Left lung (tissue), 10 donors: Measurements from ENCODE around the gene LHX2. TPM values are rescaled to one million over a fixed set of nuclear protein-coding genes. Genes with fewer than 3 reads are reported as not detected.

ENCODE experiments used
- ATAC-seq: fragments of 200-7000 bp; cut with Tn5 transposase; one replicate; pipeline ENCODE4 v1.9.1; 2020; ENCODE audit warnings: moderate library complexity
- DNase-seq, 4 donors: peaks; one replicate each; pipeline ENCODE4 v3.0.0-alpha.2; 2013 to 2020
- H3K27ac ChIP-seq, 2 donors: fragments of 200-600 bp; sonication (generic) in 1 of 2; one replicate each; pipeline versions ENCODE4 v1.5.0 to v1.8.0; 2020 to 2021
- H3K27me3 ChIP-seq, 2 donors: fragments of 200-600 bp; sonication (generic) in 1 of 2; one replicate each; pipeline versions ENCODE4 v1.5.0 to v1.8.0; 2020 to 2021
- H3K36me3 ChIP-seq, 2 donors: fragments of 200-600 bp; sonication (generic) in 1 of 2; one replicate each; pipeline versions ENCODE4 v1.5.0 to v1.8.0; 2020 to 2021
- H3K4me1 ChIP-seq, 2 donors: fragments of 200-600 bp; one replicate each; pipeline ENCODE4 v1.8.0; 2021
- H3K4me3 ChIP-seq, 2 donors: fragments of 200-600 bp; sonication (generic) in 1 of 2; one replicate each; pipeline versions ENCODE4 v1.5.0 to v1.8.0; 2020 to 2021; ENCODE audit warnings: mild to moderate bottlenecking in 1 of 2
- H3K9me3 ChIP-seq, 2 donors: fragments of 200-600 bp; sonication (generic) in 1 of 2; one replicate each; pipeline versions ENCODE4 v1.5.0 to v1.8.0; 2020 to 2021
- CTCF ChIP-seq, 2 donors: fragments of 200-600 bp; sonication (generic) in 1 of 2; IDR thresholded peaks; one replicate each; pipeline versions ENCODE4 v1.5.0 to v1.8.0; 2021; ENCODE audit warnings: antibody characterized with exemption in 2 of 2
- intact Hi-C, 2 donors: fragments of 100-400 bp; cut with DNase I; formaldehyde crosslinking; loops; one replicate each; pipeline versions ENCODE4 v1.11.2 to v1.14.2; 2022
- polyA plus RNA-seq, 6 donors: library from polyadenylated mRNA; unstranded; fragments of 120-200 nt; gene quantifications; one replicate each; pipeline ENCODE4 v1.2.1, GENCODE V29; 2013; ENCODE audit not compliant: insufficient read length in 6 of 6
- total RNA-seq, 2 donors: library from RNA; stranded (reverse); fragmentation: NEBNext Ultra II Directional; extraction: Animal tissue kit (Norgen Biotek cat#: 25700); gene quantifications; one replicate each; pipeline ENCODE4 v1.2.1, GENCODE V29; 2021
- donor health status: DM: no; HTN: yes; CAD: no.
- donor health status: DM: no; HTN: no; CAD: no.

LHX2 gene
- total and polyA plus RNA-seq, 8 donors, result 0.12 to 0.26 (median 0.21) TPM; not detected in 4

DNA sequence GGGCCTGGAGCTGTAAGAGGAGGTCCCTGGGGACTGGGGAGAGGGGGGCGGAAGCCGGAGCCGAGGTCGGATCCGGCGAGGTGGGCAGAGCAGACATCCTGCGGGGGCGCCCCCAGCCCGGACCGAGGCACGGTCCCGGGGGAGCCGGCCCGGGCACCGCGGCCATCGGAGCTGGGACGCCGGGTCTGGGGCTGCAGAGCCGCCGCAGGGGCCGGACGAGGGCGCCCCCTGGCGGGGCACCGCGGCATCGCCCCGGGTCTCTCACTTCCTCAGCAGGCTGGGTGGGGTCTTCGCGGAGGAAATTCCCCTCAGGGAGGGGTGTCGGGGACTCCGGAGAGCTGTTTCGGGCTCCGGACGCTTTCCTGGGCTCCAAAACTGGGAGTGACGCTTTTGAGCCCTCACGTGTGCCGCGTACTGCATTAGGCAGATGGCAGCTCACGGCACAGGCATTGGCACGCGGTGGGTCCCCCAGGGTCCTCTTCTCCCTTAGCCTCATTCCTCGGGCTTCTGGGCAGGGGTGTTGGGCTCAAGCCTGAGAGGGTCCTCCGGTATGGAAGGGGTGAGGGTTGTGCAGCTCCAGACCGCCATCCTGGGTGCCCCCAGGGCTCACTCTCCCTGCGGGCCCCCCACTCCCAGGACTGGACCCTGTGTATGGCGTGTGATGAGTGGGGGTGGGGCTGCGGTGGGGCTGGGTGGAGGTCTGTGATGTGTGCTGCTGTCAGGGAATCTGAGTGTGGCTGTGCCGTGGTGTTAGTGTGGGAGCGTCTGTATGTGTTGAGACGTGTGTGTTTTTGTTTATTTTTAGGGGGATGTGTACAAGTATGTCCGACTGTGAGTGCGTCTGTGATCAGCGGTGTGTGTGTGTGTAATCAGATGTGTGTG, 29.6 kb downstream of the LHX2 start:
- Histone ChIP-seq H3K4me3 (peak overlapping the region; percentile 4 to 18), H3K36me3 (no peaks in the 10 kb centered on the region), H3K27me3 (peaks cover 32 to 100% of the 10 kb centered on the region in 2 donors), H3K9me3 (no peaks in the 10 kb centered on the region), H3K27ac (no peak overlapping the region), H3K4me1 (peaks cover 8 to 21% of the 10 kb centered on the region in 2 donors)
- ATAC-seq, result peak; percentile 79
- TF ChIP-seq CTCF (IDR thresholded peaks at IDR 0.05), result peak; percentile 91 to 98
- intact Hi-C loops, result loop anchor here in 1 of 2 donors (10.0 kb wide), 1 partner anchor 496 kb away; no protein-coding TSS in a partner anchor
- peak in 1 of 4 donors; percentile 92 for DNase-seq

- Histone ChIP-seq H3K36me3 (no peaks in the 10 kb centered on the region), H3K27me3 (peaks cover 32 to 100% of the 10 kb centered on the region in 2 donors), H3K4me3 (no peak overlapping the region), H3K4me1 (peaks cover 8 to 21% of the 10 kb centered on the region in 2 donors), H3K27ac (no peak overlapping the region), H3K9me3 (no peaks in the 10 kb centered on the region)
- TF ChIP-seq CTCF (IDR thresholded peaks at IDR 0.05), result no peak
- intact Hi-C loops, result loop anchor here in 1 of 2 donors (10.0 kb wide), 1 partner anchor 497 kb away; no protein-coding TSS in a partner anchor
- ATAC-seq (no peak), DNase-seq (no peak)
Measured at GRCh38 chr9:124041817-124042116, 30.2 kb downstream of the LHX2 start.

DNA sequence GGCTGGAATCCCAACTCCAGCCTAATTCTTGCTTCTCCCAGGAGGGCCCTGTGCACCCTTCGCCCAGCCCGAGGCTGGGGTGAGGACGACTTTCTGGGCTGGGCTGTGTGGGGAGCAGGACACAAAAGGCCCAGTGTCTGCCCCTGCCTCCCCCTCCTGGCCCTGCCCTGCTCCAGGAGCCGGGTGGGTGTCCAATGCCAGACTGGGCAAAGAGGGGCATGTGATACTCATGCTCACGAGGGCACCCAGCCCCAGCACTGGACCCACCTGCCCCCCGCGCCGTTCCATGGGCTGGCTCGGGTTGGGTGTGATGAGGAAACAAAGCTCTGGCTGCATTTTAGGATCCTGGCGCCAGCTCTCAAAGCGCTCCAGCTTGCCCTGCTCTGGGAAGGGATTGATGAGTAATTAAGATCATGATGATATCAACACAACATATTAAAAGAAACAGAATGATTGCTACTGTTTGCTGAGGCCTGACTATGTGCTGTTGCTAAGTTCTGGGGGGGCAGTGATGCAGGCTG, 30.7 kb downstream of the LHX2 start:
- intact Hi-C loops, result loop anchor here in 1 of 2 donors (10.0 kb wide), 1 partner anchor 497 kb away; no protein-coding TSS in a partner anchor
- no peaks in the 10 kb centered on the region for H3K36me3 ChIP-seq
- peaks cover 32 to 100% of the 10 kb centered on the region in 2 donors for H3K27me3 ChIP-seq
- peaks cover 8 to 21% of the 10 kb centered on the region in 2 donors for H3K4me1 ChIP-seq
- no peaks in the 10 kb centered on the region for H3K9me3 ChIP-seq
- TF ChIP-seq CTCF (IDR thresholded peaks at IDR 0.05), result no peak
- ATAC-seq (no peak), DNase-seq (no peak)
- no peak overlapping the region for H3K4me3 ChIP-seq
- no peak overlapping the region for H3K27ac ChIP-seq

- Histone ChIP-seq H3K4me1 (peaks cover 8 to 21% of the 10 kb centered on the region in 2 donors), H3K9me3 (no peaks in the 10 kb centered on the region), H3K36me3 (no peaks in the 10 kb centered on the region), H3K4me3 (no peak overlapping the region), H3K27ac (no peak overlapping the region), H3K27me3 (peaks cover 26 to 94% of the 10 kb centered on the region in 2 donors)
- no peak for TF ChIP-seq CTCF (IDR thresholded peaks at IDR 0.05)
- intact Hi-C loops, result loop anchor here in 1 of 2 donors (10.0 kb wide), 1 partner anchor 500 kb away; no protein-coding TSS in a partner anchor
- DNase-seq (no peak), ATAC-seq (no peak)
Measured at GRCh38 chr9:124044448-124044847, 32.9 kb downstream of the LHX2 start.
